Subcutaneous adipose tissue (tissue), 4 donors: Measurements from ENCODE around the gene B4GALT5. TPM values are rescaled to one million over a fixed set of nuclear protein-coding genes. Genes with fewer than 3 reads are reported as not detected.

Experiments used
- CTCF ChIP-seq: fragments of 450-650 bp; IDR thresholded peaks from one replicate; pipeline ENCODE4 v1.5.1; 2016; ENCODE audit warnings: low read depth, mild to moderate bottlenecking, control low read depth, antibody characterized with exemption, moderate library complexity
- total RNA-seq, 4 donors: library from RNA; depleted of rRNA; stranded (reverse); fragments of >200 nt; gene quantifications; one replicate each; pipeline ENCODE4 v1.1.0, GENCODE V29; 2016

B4GALT5 gene
- total RNA-seq, 4 donors from 2014 or later, result 18.1 to 26.2 (median 21.2) TPM

- no peak for TF ChIP-seq CTCF
Measured at GRCh38 chr20:49690899-49691620, 22.6 kb downstream of the B4GALT5 start.

- no peak for TF ChIP-seq CTCF
Measured at GRCh38 chr20:49687595-49688567, 25.8 kb downstream of the B4GALT5 start.

- no peak for TF ChIP-seq CTCF
Measured at GRCh38 chr20:49685809-49686208, 27.9 kb downstream of the B4GALT5 start.

GRCh38 chr20:49685161-49685601, 28.5 kb downstream of the B4GALT5 start:
- TF ChIP-seq CTCF, result no peak

GRCh38 chr20:49684335-49684997, 29.2 kb downstream of the B4GALT5 start:
- TF ChIP-seq CTCF, result no peak

- no peak for TF ChIP-seq CTCF
Measured at GRCh38 chr20:49682798-49683197, 30.9 kb downstream of the B4GALT5 start.
